ENCODE results near the gene TUBGCP3.

Gene TUBGCP3

DNA sequence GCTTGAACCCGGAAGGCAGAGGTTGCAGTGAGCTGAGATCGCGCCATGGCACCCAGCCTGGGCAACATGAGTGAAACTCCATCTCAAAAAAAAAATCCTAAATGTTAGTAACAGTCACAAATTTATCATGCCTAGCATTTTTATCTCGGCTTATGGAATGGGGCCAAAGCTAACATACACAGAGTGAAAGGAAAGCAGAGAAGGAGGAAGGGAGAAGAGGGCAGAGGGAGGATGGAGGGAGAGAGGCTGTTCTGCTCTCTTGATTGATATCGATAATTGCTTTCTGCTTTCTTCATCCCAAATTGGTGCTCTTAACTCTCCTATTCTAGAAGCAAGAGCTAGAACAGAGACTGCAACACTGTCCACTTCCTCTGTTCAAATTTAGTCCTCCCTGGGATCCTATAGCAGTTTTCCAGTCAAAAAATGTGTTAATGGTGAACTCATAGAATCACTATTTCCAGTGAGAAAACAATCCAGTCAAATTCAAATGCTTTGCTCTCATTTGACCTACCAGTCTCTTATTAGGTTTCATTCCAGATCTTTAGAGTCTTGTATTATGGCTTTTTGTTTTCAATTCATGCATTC, 15.8 kb upstream of the TUBGCP3 start:
- H3K4me3 ChIP-seq (ENCODE audit: low read depth, low read length): no peak overlapping the region
- no peak for TF ChIP-seq CTCF (IDR thresholded peaks at IDR 0.05; ENCODE audit: insufficient read depth, low read depth, low read length, missing control alignments)
- DNase-seq (ENCODE audit: low read depth): no peak

DNA sequence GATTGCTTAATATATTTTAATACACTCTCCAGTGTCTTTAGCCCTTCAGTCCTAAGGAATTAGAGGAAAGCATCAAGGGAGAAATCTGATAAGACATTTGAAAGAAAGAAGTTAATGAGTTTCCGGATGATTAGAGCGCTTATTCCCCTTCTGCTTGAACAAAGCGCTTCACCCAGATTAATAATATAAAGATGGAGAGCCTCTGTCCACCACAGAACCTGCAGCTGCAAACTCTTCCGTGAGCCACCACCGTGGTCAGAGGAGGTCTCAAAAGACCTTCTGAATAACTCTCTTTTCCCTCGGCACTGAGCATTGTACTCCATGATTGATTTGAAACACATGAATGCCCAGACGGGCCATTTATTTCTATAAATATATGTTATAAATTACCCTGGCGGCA, 14.2 kb upstream of the TUBGCP3 start:
- no peak for DNase-seq (ENCODE audit: low read depth)
- no peak for TF ChIP-seq CTCF (IDR thresholded peaks at IDR 0.05; ENCODE audit: insufficient read depth, low read depth, low read length, missing control alignments)
- no peak overlapping the region for H3K4me3 ChIP-seq (ENCODE audit: low read depth, low read length)

GRCh38 chr13:112601371-112601770, 13.4 kb upstream of the TUBGCP3 start:
- H3K4me3 ChIP-seq (ENCODE audit: low read depth, low read length): no peak overlapping the region
- DNase-seq (ENCODE audit: low read depth): no peak
- TF ChIP-seq CTCF (IDR thresholded peaks at IDR 0.05; ENCODE audit: insufficient read depth, low read depth, low read length, missing control alignments): no peak

DNA sequence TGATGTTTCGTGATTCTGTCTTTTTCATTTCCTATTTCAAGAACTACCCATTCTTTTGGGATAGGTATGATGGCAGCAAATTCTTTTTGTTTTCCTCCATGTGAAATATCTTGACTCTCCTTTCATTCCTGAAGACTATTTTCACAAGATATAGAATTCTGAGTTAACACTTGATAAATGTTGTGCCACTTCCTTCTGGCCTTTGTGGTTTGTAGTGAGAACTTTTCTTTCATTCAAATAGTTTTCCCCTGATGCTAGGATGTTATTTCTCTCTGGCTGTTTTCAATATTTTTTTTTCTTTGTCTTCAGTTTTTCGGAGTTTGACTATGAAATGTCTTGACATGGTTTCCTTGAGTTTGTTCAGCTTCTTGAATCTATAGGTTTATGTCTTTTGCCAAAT, 8.3 kb upstream of the TUBGCP3 start:
- no peak overlapping the region for H3K4me3 ChIP-seq (ENCODE audit: low read depth, low read length)
- no peak for DNase-seq (ENCODE audit: low read depth)
- TF ChIP-seq CTCF (IDR thresholded peaks at IDR 0.05; ENCODE audit: insufficient read depth, low read depth, low read length, missing control alignments): no peak

GRCh38 chr13:112592647-112593046, 4.7 kb upstream of the TUBGCP3 start:
- no peak for DNase-seq (ENCODE audit: low read depth)
- TF ChIP-seq CTCF (IDR thresholded peaks at IDR 0.05; ENCODE audit: insufficient read depth, low read depth, low read length, missing control alignments): no peak
- H3K4me3 ChIP-seq (ENCODE audit: low read depth, low read length): no peak overlapping the region

DNA sequence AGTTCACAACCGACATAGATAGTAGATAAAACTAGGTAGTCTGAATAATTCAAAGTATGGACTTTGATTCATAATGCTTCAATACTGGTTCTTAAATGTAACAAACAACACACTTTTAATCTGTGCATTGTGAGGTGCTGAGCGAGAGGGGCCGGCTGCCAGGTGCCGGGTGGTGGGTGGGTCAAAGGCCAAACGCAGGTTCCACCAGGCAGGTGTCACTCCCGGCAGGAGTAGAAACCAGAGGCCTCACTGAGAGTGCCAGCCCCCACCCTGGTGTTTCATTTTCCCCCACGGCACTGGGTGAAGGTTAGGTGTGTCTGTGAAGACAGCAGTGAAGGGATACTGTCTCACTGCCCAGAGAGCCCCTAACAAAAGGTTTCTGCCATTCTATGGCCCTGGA, 4.2 kb upstream of the TUBGCP3 start:
- H3K4me3 ChIP-seq (ENCODE audit: low read depth, low read length): no peak overlapping the region
- no peak for TF ChIP-seq CTCF (IDR thresholded peaks at IDR 0.05; ENCODE audit: insufficient read depth, low read depth, low read length, missing control alignments)
- no peak for DNase-seq (ENCODE audit: low read depth)
